Neural crest cell (in vitro differentiated cells): ENCODE data around the gene SNIP1. TPM values are rescaled to one million over a fixed set of nuclear protein-coding genes. Genes with fewer than 3 reads are reported as not detected.

Experiments used
- DNase-seq: peaks from one replicate; pipeline ENCODE4 v3.0.0; 2021; ENCODE audit warnings: low read depth, mixed read lengths, low spot score
- H3K27ac Mint-ChIP-seq: one replicate; pipeline ENCODE4 v1.8.0; 2021; ENCODE audit warnings: mild to moderate bottlenecking, mixed read lengths; ENCODE audit not compliant: unreplicated experiment
- H3K27me3 Mint-ChIP-seq: 2 replicates; pipeline ENCODE4 v1.8.0; 2021; ENCODE audit warnings: low read depth, mild to moderate bottlenecking, mixed read lengths
- H3K36me3 Mint-ChIP-seq: 2 replicates; pipeline ENCODE4 v1.8.0; 2021; ENCODE audit warnings: low read depth, mild to moderate bottlenecking, mixed read lengths
- H3K4me1 Mint-ChIP-seq: 2 replicates; pipeline ENCODE4 v1.8.0; 2021; ENCODE audit warnings: mixed read lengths
- H3K4me3 Mint-ChIP-seq: one replicate; pipeline ENCODE4 v1.8.0; 2021; ENCODE audit warnings: mild to moderate bottlenecking, mixed read lengths
- H3K9me3 Mint-ChIP-seq: 2 replicates; pipeline ENCODE4 v1.8.0; 2021; ENCODE audit warnings: mixed read lengths
- CTCF ChIP-seq: fragments of 200-600 bp; sonication (generic); conservative IDR thresholded peaks from 2 replicates; pipeline ENCODE4 v1.5.0; 2021; ENCODE audit warnings: antibody characterized with exemption, mild to moderate bottlenecking
- total RNA-seq: library from RNA; stranded (reverse); gene quantifications from 2 replicates; pipeline ENCODE4 v1.2.1, GENCODE V29; 2021

SNIP1 gene
- total RNA-seq, 1 donor from 2014 or later: 23.0 TPM

DNA sequence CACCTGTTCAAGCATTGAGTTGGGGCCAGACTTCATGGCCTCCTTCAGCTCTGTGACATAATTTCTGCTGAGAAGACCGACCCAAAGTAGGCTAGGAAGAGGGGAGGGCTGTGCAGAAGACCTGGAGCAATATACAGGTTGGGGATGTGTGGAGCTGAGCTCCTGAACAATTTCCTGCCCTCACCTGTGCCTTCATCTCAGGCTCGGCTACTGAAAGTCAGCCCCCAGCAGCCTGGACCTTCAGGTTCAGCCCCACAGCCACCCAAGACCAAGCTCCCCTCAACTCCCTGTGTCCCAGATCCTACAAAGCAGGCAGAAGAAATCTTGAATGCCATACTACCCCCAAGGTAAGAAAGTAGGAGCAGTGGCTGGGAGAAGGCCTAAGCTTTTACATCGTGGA, 3.3 kb upstream of the SNIP1 start:
- Mint-ChIP-seq H3K36me3 (peaks cover 12% of the 10 kb centered on the region), H3K27ac (peak overlapping the region; percentile 99), H3K4me1 (peaks cover 38% of the 10 kb centered on the region), H3K9me3 (no peaks in the 10 kb centered on the region), H3K4me3 (peak overlapping the region; percentile 97), H3K27me3 (no peaks in the 10 kb centered on the region)
- TF ChIP-seq CTCF: no peak
- no peak for DNase-seq

DNA sequence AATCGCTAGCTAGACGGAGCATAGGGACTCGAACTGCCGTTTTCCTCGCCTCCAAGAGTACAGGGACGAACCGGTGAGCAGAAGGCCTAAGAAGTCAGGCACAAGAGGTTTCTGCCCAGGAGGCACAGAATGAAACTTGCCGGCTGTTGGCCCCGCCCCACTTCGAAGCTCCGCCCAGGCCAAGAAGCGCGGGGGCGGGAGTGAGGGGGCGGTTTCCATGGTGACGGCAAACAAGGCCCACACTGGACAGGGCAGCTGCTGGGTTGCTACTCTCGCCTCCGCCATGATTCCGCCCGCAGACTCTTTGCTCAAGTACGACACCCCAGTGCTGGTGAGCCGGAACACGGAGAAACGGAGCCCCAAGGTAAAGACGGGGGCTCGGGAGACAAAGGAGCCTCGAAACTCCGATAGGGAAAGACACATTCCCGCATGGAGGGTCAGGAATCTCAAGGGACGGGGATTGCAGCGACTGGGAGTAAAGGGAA, 2.7 kb upstream of the SNIP1 start, which contains the start of gene DNALI1:
DNALI1 (plus strand) TSS at position 229 of the 485 bp plus-strand sequence; CDS start at position 284, 55 bp downstream.
- Mint-ChIP-seq H3K9me3 (no peaks in the 10 kb centered on the region), H3K27me3 (no peaks in the 10 kb centered on the region), H3K4me3 (peak within 1 kb of the TSS; percentile 97), H3K36me3 (peaks cover 10% of the 10 kb centered on the region), H3K4me1 (peaks cover 44% of the 10 kb centered on the region), H3K27ac (peak within 1 kb of the TSS; percentile 99)
- peak; percentile 96 for DNase-seq
- TF ChIP-seq CTCF: no peak

GRCh38 chr1:37553598-37553926, 531 bp downstream of the SNIP1 start:
- Mint-ChIP-seq H3K4me3 (peak overlapping the region; percentile 99), H3K9me3 (no peaks in the 10 kb centered on the region), H3K27ac (peak overlapping the region; percentile 76), H3K27me3 (no peaks in the 10 kb centered on the region), H3K4me1 (peaks cover 43% of the 10 kb centered on the region), H3K36me3 (peaks cover 3% of the 10 kb centered on the region)
- no peak for TF ChIP-seq CTCF
- no peak for DNase-seq

- no peak for DNase-seq
- Mint-ChIP-seq H3K9me3 (no peaks in the 10 kb centered on the region), H3K27me3 (no peaks in the 10 kb centered on the region), H3K4me3 (no peak overlapping the region), H3K4me1 (peaks cover 22% of the 10 kb centered on the region), H3K36me3 (peaks cover 10% of the 10 kb centered on the region), H3K27ac (no peak overlapping the region)
- TF ChIP-seq CTCF: no peak
Measured at GRCh38 chr1:37549341-37549740, 4.8 kb downstream of the SNIP1 start.

- Mint-ChIP-seq H3K9me3 (no peaks in the 10 kb centered on the region), H3K36me3 (peaks cover 15% of the 10 kb centered on the region), H3K27me3 (no peaks in the 10 kb centered on the region), H3K4me1 (no peaks in the 10 kb centered on the region), H3K27ac (no peak overlapping the region), H3K4me3 (no peak overlapping the region)
- TF ChIP-seq CTCF: no peak
- no peak for DNase-seq
Measured at GRCh38 chr1:37545019-37545418, 9.1 kb downstream of the SNIP1 start.
